Measurements from ENCODE around the gene CENPP.

GRCh38 chr9:92494856-92495255, 169.1 kb downstream of the CENPP start:
- TF ChIP-seq POLR2A (IDR thresholded peaks at IDR 0.05) (no peak), CTCF (IDR thresholded peaks at IDR 0.05) (no peak)
